GM18873 (cell line): ENCODE data around the gene TRAF7.
"Not testable (repeated sequence)": the region's sequence is repeated elsewhere in the genome, so short reads cannot be mapped to it uniquely, and the experiment has no call there.

Source experiments
- ATAC-seq: cut with Tn5 transposase; IDR thresholded peaks from one replicate; pipeline ENCODE4 v1.9.1; 2021; ENCODE audit warnings: mild to moderate bottlenecking, moderate library complexity, moderate number of reproducible peaks; ENCODE audit not compliant: unreplicated experiment, low FRiP score

The TRAF7 gene

GRCh38 chr16:2121853-2122252 is 33.7 kb upstream of the TRAF7 start:
- ATAC-seq: no peak

- no peak for ATAC-seq
Observed at GRCh38 chr16:2122429-2122828, 33.2 kb upstream of the TRAF7 start.

- not testable (repeated sequence) for ATAC-seq
Observed at GRCh38 chr16:2122934-2123683, 32.5 kb upstream of the TRAF7 start.

GRCh38 chr16:2123706-2124376 is 31.7 kb upstream of the TRAF7 start:
- ATAC-seq: not testable (repeated sequence)

GRCh38 chr16:2124377-2124693 is 31.2 kb upstream of the TRAF7 start:
- ATAC-seq: not testable (repeated sequence)

GRCh38 chr16:2124694-2125444 is 30.7 kb upstream of the TRAF7 start:
- ATAC-seq: not testable (repeated sequence)

GRCh38 chr16:2125609-2126008 is 30.0 kb upstream of the TRAF7 start:
- not testable (repeated sequence) for ATAC-seq

GRCh38 chr16:2126161-2126743 is 29.3 kb upstream of the TRAF7 start:
- not testable (repeated sequence) for ATAC-seq

GRCh38 chr16:2126928-2127556 is 28.5 kb upstream of the TRAF7 start:
- not testable (repeated sequence) for ATAC-seq

- not testable (repeated sequence) for ATAC-seq
Observed at GRCh38 chr16:2127630-2128280, 27.8 kb upstream of the TRAF7 start.

- ATAC-seq: not testable (repeated sequence)
Observed at GRCh38 chr16:2129251-2129650, 26.3 kb upstream of the TRAF7 start.

GRCh38 chr16:2129890-2130447 is 25.6 kb upstream of the TRAF7 start:
- ATAC-seq: not testable (repeated sequence)

- not testable (repeated sequence) for ATAC-seq
Observed at GRCh38 chr16:2133797-2134196, 21.8 kb upstream of the TRAF7 start.

GRCh38 chr16:2135071-2135470 is 20.5 kb upstream of the TRAF7 start:
- ATAC-seq: not testable (repeated sequence)

GRCh38 chr16:2135770-2136490 is 19.7 kb upstream of the TRAF7 start, which contains the start of gene PKD1:
TSS of gene PKD1 (minus strand) at chr16:2135898. CDS start at chr16:2135689, 209 bp downstream.
- ATAC-seq: not testable (repeated sequence)

GRCh38 chr16:2142942-2143877 is 12.4 kb upstream of the TRAF7 start:
- ATAC-seq: no peak

- ATAC-seq: no peak
Observed at GRCh38 chr16:2143878-2144485, 11.6 kb upstream of the TRAF7 start.
